HG03457 (cell line): ENCODE data around the gene COMMD6.
"Not testable (repeated sequence)": the region's sequence is repeated elsewhere in the genome, so short reads cannot be mapped to it uniquely, and the experiment has no call there.

Experiments
- ATAC-seq: cut with Tn5 transposase; IDR thresholded peaks from one replicate; pipeline ENCODE4 v1.9.1; 2021; ENCODE audit warnings: moderate number of reproducible peaks; ENCODE audit not compliant: unreplicated experiment

Gene COMMD6

GRCh38 chr13:75537401-75538365 lies at the start of gene COMMD6:
Gene COMMD6, minus strand, starts transcription at chr13:75537841. Its CDS starts 36 bp downstream, at chr13:75537805.
- ATAC-seq: peak; percentile 95

DNA sequence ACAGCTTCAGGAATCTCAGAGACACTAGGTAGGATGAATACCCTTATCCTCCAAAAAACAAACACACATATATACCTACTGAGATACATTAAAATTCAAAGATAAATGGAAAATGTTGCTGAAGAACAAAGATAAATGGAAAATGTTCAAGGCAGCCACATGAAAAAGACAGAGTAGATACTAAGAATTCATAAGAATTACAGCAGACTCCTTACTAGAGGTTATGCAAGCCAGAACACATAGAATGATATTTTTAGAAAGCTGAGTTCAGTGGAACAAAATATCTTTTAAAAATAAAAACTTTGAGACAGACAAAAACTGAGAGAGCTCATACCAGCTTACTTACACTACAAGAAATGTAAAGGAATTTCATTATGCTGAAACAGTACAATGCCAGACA lies 47.5 kb upstream of the COMMD6 start:
- no peak for ATAC-seq

- no peak for ATAC-seq
Measured at GRCh38 chr13:75583091-75583490, 45.5 kb upstream of the COMMD6 start.

GRCh38 chr13:75581874-75582640 lies 44.4 kb upstream of the COMMD6 start:
- no peak for ATAC-seq

GRCh38 chr13:75579529-75579928 lies 41.9 kb upstream of the COMMD6 start:
- ATAC-seq: no peak

DNA sequence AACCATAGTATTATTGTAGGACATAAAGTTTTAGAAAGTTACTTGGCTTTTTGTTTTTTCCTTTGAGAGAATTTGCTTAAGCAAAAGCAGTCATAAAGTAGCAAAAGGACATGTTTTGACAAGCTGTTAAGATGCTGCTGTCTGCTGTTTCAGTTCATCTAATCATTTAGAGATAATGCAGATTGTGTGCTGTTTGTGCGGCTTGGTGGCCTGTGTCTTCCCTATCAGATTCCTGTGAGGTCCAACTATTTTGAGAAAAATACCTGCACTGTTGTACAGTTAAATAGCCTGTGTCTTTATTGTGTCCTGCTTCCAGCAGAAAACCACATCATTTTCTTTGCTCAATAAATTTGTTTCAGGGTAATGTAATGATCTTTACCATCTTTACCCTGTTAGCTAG lies 31.9 kb upstream of the COMMD6 start:
- no peak for ATAC-seq

- ATAC-seq: no peak
Measured at GRCh38 chr13:75566658-75567057, 29.0 kb upstream of the COMMD6 start.

GRCh38 chr13:75558145-75558840 lies 20.7 kb upstream of the COMMD6 start:
- no peak for ATAC-seq

DNA sequence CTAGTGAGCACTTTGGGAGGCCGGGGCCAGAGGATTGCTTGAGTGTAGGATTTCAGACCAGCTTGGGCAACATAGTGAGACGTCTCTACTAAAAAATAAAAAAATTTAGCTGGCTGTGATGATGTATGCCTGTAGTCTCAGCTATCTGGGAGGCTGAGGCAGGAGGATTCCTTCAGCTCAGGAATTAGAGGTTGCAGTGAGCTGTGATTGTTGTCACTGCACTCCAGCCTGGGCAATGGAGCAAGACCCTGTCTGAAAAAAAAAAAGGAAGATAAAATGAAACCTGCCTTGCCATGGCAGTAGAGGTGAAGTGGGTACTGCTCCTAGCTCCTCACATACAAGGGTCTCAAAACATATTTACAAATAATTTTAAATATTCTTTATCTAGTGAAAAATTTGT lies 19.3 kb upstream of the COMMD6 start:
- no peak for ATAC-seq

DNA sequence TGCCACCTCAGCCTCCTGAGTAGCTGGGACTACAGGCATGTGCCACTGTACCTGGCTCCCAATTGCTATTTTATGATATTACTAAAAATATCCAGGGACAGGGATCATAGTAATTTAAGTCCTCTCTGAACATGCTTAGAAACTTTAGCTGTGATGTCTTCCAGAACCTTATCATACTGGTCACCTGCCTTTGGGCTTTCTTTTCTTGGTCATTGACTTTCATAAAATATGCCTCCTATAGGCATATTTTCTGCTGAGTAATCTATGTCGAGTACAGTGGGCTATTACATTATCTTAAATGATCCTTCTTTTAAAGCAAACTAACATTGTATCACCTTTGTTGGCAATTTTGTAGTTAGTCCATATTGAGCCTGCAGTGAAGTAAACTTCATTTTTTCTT lies 18.2 kb upstream of the COMMD6 start:
- no peak for ATAC-seq

GRCh38 chr13:75554981-75555380 lies 17.3 kb upstream of the COMMD6 start:
- ATAC-seq: no peak

- ATAC-seq: no peak
Measured at GRCh38 chr13:75554464-75554863, 16.8 kb upstream of the COMMD6 start.

DNA sequence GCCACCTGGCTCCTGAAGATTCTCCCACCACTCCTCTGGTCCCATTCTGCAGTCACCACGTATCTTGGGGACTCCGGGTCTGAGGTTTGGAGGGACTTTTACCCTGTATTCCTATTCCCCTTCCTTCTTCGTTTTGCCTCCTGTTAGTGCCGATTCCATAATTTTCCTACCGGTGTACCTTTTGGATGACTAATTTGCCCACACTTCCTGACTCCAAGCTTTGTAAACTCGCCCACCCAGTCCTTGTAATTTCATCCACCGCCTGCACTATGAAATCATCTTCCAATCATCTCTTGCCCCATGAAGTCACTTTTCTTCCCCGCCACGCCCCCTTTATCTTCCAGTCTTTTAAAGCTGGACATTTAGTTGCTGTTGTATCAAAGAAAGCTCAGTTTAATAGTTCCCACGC lies 12.5 kb upstream of the COMMD6 start:
- ATAC-seq: no peak

- peak; percentile 97 for ATAC-seq
Measured at GRCh38 chr13:75549262-75550158, 11.9 kb upstream of the COMMD6 start, which contains the start of gene UCHL3. Gene UCHL3, plus strand, starts transcription at chr13:75549791. Its CDS starts 30 bp downstream, at chr13:75549821.

DNA sequence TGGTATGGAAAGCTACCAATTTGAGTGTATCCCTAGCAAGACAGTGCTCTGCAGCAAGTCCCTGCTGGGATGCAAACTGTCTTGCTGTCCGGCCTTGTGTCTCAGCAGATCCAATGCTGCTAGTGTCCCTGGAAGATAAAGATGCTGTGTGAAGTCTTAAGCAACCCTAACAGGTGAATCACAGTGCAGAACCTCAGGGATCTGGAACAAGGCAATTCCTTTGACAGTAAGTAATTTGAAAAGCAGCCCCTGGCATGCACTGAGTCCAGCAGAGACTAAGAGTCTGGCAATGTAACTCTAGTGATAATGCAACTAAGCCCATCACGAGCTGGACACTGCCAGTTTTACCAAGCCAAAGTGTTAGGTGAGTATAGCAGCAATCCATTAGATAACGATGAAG lies 10.3 kb upstream of the COMMD6 start:
- no peak for ATAC-seq

GRCh38 chr13:75545386-75545785 lies 7.7 kb upstream of the COMMD6 start:
- ATAC-seq: not testable (repeated sequence)

- no peak for ATAC-seq
Measured at GRCh38 chr13:75544681-75545330, 7.2 kb upstream of the COMMD6 start.

DNA sequence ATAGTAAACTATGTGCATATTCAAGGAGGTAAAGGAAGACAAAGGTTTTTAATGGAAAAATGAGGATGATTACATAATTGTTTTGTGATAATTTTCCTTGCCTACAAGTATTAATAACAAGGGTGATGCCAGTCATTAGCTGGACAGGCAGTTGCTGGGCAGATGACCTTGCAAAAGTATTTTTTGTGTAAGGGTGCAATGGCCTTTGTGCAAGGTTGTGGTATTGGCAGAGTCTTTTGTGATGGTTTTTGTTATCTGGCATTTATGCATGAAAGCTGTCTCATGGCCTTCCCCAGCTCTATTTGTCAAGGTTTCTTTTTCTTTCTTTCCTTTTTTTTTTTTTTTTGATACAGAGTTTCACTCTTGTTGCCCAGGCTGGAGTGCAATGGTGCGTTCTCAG lies 4.3 kb upstream of the COMMD6 start:
- ATAC-seq: no peak

- no peak for ATAC-seq
Measured at GRCh38 chr13:75541287-75541686, 3.6 kb upstream of the COMMD6 start.

- ATAC-seq: no peak
Measured at GRCh38 chr13:75533861-75534260, 3.8 kb downstream of the COMMD6 start.
